NCI-H446 (cell line): ENCODE measurements around the gene VWA3A.
"Not testable (repeated sequence)": the region's sequence is repeated elsewhere in the genome, so short reads cannot be mapped to it uniquely, and the experiment has no call there.

ENCODE experiments used
- DNase-seq, 2 experiments: peaks; one replicate each; lab custom pipeline; 2025; lab: John Stamatoyannopoulos, UW

The VWA3A gene

DNA sequence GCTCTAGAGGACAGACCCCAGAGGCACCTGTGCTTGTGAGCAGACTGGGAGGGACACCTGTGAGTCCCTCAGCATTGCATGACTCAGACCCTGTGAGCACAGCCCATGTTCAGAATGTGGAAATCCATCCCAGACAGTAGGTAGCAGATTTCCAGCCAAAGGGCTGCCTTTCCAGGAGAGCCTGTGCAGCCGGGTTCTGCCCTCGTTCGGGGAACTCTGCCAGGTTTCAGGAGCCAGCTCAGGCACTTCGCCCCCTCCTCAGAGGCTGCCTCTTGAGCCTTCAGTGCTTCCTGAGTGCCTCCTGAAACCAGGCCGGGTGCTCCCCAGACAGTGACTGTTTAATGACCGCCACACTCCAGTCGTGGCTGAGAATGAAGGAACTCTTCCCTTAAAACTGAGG is 46.7 kb downstream of the VWA3A start:
- no peak for DNase-seq

DNA sequence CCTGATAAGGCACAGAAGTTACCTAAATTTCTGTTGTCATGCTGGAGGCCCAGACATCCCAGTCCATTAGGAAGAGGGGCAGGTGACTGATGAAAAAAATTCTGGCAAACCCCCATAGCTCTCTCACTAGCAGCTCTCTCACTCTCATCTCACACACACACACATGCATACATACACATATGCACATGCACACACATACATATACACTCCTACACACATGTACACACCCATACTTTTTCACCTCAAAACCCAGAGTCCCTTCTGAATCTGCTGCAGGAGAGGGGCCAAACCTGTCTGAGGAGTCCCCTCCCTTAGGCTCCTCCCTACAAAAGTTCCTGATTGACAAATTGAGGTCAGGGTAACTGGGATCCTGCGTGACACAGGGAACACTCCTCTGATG is 47.4 kb downstream of the VWA3A start:
- DNase-seq = no peak

DNA sequence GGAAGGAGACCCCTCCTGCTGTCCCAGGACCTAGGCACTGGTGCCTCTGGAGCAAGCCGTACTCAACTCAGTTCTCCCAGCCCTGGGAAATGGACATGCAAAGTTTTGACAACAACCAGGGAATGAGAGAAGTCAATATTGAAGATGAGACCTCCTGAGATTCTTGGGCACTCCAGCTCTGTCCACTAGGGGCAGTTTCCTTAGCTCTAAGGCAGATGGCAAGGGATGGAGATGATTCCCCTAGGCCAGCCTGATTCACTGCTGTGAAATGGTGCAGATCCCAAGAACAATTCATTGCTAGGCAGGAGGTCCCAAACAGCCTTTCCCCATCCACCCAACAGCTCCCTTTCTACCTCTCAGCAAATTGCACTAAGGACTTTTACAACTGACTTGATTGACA is 49.4 kb downstream of the VWA3A start:
- DNase-seq = no peak

DNA sequence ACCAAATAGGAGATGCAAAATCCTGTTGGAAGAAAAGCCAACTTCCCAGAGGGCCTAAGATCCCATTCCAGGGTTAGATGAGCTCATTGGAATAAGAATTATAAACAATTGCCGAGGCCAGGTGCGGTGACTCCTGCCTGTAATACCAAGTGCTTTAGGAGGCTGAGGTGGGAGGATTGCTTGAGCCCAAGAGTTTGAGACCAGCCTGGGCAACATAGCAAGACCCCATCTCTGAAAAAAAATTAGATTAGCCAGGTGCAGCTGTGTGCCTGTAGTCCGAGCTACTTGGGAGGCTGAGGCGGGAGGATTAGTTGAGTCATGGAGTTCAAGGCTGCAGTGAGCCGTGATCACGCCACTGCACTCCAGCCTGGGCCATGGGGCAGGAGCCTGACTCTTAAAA is 52.2 kb downstream of the VWA3A start:
- no peak for DNase-seq

DNA sequence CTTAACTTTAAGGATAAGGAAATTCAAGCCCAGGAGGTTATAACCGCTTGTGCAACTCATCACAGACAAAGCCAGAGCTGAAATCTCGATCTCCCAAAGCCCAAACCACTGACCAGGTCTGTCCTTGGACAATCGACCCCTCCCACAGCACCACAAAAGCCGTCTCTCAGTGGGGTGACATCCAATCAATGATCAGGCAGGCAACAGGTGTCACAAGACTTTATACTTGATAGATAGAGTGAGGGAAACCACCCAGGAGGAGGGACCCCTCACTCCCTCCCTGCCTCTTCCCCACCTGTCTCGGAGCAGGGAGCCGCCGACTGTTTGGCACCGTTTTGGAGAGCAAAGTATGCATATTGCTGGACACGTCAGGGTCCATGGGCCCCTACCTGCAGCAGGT is 55.5 kb downstream of the VWA3A start:
- no peak for DNase-seq

DNA sequence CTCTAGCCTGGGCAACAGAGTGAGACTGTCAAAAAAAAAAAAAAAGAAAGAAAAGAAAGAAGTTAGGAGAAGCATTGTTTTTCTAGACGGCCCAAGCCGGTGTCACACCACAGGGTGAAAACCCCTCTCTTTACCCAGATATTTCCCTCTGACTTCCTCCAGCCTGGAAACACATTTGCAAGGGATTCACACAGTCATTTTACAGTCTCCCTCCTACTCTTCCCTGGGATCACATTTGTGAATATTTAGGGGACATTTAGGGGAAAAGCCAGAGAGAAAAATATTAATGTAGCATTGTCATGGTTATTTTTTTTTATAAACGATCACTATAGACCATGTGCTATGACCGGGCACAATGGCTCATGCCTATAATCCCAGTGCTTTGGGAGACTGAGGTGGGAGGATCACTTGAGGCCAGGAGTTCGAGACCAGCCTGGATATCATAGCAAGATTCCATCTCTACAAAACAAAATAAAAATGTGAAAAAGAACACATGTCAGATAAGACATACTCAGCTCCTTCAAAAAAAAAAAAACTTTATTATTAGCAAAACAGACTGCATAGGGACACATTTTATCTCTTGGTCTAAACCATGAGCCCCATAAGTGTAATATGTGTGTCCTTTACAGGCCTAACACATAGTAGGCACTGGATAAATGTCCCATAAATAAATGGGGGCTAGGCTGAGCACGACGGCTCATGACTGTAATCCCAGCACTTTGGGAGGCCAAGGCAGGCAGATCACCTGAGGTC is 59.1 kb downstream of the VWA3A start:
- DNase-seq = no peak

DNA sequence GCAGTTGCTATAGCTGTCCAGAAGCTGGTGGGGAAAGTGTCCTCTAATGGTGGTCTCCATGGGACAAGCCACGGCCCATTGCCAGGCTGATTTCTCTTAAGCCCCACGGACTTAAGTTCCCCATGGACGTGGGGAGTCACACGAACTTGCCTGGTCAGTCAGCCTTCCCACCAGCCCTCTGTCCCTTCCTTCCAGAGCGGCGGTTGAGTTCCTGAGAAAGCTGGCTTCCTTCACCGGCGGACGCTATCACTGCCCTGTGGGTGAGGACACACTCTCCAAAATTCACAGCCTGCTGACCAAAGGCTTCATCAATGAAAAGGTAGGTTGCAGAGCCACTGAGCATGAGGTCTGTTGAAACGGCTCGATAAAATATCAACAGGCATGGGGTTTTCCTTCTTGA is 60.0 kb downstream of the VWA3A start:
- no peak for DNase-seq

DNA sequence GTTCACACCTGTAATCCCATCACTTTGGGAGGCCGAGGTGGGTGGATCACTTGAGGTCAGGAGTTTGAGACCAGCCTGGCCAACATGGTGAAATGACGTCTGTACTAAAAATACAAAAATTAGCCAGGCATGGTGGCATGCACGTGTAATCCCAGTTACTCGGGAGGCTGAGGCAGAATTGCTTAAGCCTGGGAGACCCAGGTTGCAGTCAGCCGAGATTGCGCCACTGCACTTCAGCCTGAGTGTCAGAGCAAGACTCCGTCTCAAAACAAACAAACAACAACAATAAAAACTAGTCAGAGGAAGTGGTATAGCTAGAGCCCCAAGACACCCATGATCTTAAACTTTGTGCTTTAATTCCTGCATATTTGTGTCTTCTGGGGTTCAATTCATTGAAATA is 60.7 kb downstream of the VWA3A start:
- DNase-seq = not testable (repeated sequence)

DNA sequence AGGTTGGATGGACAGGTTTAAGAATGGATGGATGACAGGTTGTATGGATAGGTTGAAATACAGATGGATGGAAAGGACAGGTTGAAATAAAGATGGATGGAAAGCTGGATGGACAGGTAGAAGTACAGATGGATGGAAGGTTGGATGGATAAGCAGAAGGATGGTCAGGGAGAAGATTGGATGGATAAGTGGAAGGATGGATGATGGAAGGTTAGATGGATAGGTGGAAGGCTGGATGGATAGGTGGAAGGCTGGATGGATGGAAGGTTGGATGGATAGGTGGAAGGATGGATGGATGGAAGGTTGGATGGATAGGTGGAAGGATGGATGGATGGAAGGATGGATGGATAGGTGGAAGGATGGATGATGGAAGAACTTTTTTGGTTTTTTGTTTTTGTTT is 69.1 kb downstream of the VWA3A start:
- DNase-seq = no peak

DNA sequence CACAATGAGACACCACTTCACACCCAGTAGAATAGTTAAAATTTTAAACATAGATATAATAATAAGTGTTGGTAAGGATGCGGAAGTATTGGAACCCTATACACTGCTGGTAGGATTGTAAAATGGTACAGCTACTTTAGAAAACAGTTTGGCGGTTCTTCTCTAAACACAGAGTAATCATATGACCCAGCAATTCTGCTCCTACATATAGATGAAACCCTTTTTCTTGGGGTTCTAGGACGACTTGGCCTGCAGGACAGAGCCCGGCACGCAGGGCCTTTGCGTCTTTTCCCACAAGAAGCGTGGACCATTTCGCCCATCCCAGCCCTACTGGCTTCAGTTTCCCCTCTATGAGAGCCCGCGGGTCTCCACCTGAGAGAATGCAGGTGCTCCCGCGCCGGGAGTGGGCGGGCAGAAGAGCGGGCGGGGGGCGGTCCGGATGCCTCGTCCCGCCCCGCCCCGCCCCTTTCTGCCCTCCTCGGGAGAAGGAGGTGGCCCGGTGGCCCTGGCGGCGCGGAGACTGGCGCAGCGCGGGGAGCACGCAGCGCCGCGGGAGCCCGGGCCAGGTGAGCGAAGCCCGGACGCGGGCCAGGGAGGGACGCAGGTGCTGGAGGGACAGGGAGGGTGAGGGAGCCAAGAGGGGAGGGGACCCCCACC is 69.8 kb downstream of the VWA3A start, which contains the start of gene SDR42E2:
TSS of gene SDR42E2 (plus strand) at position 508 of the 657 bp plus-strand sequence. CDS start 3,077 bp downstream, outside the sequence.
- no peak for DNase-seq

DNA sequence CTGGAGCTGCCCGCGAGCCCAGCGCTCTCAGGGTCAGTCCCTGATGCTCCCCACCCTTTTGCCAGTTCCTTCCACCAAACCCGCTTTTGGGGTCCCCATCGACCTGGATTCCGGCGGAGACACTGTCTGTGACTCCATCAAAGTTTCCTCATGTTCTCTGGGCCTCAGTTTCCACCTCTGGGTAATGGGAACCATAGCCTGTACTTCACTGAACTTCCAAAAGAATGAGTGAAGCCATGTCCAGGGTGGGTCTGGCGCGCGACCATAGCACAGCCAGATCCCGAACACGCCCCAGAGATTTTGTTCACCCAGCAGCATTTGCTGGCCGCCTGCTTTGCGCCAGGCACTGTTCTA is 70.3 kb downstream of the VWA3A start:
- DNase-seq = no peak

DNA sequence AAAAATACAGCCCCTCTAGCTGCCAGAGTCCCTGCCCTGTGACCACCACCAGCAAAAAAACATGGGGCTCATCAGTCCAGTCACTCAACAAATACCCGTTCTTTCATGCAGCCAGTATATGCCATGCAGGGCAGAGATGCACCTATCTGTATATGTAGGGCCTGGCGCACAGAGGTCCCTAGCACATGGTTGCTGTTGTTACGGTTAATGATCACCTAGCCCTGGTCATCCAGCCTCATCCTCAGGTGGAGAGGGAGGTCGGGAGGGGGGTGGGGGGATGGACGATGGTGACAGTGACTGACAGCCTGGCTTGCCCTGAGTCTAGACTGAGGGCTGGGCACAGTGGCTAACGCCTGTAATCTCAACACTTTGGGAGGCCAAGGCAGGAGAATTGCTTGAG is 71.5 kb downstream of the VWA3A start:
- no peak for DNase-seq

DNA sequence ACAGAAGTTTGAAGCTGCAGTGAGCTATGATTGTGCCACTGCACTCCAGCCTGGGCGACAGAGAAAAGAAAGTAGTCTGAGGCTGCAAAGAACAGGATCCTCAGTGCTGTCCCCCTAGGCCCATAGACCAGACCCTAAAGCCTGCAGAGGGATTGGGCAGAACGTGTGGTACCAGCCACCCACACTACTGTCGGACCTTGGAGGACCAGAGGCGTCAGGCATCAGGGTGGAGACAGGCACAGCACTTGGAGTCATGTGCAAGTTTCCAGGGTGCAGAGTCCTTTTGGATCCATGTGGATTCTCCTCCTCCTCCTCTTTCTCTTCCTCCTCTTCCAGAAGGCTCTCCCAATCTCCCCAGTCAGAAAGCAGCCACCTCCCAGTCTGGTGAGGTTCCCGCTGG is 72.1 kb downstream of the VWA3A start:
- DNase-seq = no peak

DNA sequence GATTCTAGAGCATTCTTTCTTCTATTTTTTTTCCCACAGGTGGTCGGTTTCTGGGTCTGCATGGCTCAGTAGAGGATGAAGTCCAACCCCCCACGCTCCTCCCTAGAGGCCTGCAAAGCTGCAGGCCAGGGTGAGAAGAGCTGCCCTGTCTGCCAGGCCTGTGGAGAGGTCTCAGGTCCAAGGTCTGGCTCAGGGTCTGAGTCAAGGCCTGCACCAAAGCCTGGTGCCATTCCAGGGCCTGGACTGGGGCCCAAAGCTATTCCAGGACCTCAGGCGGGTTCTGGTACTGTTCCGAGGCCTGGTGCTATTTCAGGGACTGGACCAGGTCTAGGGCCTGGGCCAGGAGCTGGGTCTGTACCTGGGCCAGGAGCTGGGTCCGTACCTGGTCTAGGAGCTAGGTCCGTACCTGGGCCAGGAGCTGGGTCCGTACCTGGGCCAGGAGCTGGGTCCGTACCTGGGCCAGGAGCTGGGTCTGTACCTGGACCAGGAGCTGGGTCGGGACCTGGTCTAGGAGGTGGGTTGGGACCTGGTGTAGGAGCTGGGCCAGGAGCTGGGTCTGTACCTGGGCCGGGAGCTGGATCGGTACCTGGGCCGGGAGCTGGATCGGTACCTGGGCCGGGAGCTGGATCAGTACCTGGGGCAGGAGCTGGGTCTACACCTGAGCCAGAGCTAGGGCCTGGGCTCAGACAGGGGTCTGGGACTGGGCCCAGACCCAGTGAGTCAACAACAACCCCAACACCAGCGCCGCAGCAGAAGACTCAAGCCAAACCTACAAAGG is 73.4 kb downstream of the VWA3A start:
- DNase-seq = no peak

DNA sequence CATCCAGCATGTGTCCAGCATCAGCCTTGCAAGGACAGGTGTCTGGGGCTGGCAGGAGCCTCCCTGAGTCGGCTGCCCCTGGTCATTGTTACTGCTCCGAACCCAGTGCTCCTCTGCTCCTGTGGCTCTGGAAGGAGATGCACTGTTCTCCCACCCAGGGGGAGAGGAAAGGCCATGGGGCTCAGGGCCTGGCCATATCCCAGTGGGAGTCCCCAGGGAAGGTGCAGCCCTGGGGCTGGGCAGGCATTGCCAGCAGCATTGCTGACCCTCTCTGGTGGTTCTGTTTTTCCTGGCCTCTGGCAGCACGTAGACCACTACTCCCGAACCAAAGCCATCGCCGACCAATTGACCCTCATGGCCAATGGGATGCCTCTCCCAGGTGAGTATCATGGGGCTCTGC is 79.6 kb downstream of the VWA3A start:
- DNase-seq = no peak

DNA sequence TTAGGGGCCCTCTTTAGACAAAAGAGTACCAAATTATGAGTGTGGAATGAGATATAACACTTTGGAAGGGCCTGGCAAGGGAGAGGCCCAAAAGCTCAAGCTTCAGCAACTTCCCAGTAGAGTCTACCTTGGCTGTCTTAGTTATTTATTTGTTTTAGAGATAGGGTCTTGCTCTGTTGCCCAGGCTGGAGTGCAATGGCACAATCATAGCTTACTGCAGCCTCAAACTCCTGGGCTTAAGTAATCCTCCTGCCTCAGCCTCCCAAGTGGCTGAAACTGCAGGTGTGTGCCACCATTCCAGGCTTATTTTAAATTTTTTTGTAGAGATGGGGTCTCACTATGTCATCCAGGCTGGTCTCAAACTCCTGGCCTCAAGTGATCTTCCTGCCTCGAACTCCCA is 80.3 kb downstream of the VWA3A start:
- DNase-seq = not testable (repeated sequence)

DNA sequence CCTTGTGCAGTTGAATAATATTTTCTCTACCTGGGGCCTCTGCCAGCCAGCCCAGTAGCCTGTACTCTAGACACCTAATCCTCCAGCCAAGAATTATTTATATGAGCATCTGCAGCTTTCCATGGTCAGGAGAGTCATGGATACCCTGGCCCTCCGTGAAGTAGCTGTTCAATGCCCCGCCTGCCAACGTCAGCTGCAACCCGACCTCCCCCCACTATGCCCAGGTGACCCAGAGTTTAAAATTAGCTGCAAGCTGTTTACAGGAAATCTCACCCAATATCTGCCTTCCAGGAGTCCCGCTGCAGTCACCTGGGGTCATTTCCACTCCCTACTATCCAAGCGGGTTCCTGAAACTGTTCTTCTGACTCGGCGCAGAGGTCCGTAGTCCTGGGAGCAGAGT is 82.3 kb downstream of the VWA3A start:
- no peak for DNase-seq

DNA sequence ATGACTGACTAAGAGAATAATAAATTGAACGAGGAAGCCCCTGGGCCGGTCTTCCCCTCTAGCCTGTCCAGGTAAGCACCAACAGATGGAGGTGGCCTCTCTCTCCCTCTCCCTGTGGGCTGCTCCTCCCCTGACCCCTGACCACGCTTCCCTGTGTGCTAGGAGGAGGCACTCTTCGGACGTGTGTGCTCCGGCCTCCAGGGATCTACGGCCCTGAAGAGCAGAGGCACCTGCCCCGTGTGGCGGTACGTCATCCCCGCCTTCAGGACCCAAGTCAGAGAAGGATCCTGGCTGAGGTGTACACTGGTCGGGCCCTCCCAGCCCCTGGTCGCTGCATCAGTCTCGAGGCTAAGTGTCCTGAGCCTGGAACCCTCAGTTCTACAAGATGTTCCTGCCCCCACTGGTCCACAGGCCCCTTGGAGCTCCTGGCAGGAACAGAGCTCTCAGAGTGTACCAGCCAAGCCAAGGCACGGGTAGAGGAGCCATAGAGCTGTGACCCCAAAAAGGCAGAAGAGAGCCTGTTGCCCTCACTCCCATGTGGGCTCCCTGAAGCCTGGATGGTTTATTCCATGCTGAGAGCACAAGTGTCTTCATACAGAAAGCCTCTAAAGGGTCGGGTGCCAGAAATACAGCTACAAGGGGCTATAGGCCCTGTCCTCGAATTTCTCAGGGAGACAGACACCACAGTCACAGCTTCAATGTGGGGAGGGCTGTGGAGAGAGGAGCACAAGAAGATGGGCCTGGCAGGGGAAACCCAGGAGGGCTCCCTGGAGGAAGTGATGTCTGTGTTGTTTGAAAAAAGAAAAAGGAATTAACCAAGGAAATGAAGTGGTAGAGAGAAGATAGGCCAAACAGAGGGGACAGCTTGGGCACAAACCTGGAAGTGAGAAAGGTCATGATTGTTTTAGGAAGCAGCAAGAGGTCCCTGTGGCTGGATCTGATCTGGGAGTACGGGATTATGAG is 85.9 kb downstream of the VWA3A start:
- no peak for DNase-seq

DNA sequence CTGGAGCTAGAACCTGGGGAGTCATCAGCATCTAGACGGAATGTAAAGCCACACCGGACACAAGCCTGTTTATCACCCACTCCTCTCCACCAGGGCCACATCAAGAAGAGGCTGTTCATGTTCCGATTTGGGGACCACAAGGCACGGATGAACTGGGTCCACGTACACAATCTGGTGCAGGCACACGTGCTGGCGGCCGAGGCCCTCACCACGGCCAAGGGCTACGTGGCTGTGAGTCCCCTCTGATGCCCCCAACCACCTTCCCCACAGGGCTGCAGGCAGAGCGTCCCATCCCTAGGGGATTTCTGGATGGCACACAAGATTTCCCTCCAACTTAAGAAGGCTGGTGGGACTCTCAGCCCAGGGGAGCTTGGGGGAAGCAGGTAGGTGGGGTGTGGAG is 89.1 kb downstream of the VWA3A start:
- no peak for DNase-seq

DNA sequence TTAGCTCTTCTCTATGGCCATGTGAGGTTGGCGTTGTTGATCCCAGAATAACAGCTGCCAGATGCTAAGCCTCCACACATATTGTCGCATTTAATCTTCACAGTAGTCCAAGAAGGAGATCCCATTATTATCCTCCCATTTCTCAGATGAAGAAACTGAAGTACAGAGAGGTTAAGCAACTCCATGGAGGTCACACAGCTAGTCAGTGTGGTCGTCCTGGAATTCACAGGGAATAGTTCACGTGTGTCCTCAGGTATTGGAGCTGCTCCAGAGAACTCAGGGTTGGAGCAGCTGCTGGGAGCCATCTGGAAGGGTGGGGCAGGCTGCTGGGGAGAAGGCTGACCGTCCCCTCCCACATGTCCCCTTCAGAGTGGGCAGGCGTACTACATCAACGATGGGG is 89.5 kb downstream of the VWA3A start:
- no peak for DNase-seq

DNA sequence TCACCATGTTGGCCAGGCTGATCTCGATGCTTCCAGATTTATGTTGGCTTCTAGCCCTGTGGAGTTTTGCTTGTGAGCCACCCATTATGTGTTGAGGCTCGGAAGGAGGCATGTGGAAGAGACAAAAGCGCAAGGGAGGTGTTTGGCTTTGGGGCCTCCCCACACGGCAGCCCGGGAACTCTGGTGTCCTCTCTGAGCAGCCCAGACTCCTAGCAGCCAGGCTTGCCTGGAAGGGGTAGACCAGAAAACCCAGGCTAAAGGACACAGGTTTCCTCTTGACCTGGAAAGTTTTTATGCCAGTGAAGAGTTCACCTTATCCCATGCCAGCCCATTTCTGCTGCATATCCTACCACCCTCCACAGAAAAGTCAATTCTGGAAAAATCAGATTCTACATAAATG is 91.0 kb downstream of the VWA3A start:
- DNase-seq = no peak
